GM12878 (cell line): ENCODE measurements around the gene FOXJ3. TPM values are rescaled to one million over a fixed set of nuclear protein-coding genes. Genes with fewer than 3 reads are reported as not detected.

Experiments
- ATAC-seq: fragments of 200-7000 bp; cut with Tn5 transposase; 3 replicates; pipeline ENCODE4 v1.9.1; 2020; ENCODE audit warnings: mild to moderate bottlenecking, moderate library complexity
- BruUV-seq: library from RNA; stranded (reverse); fragments of 400-500 nt; replicated peaks from 2 replicates; lab custom pipeline; 2021; lab: Mats Ljungman, UMichigan
- CTCF ChIA-PET: fragments of 300-600 bp; sonication (Branson Sonifier 250); formaldehyde crosslinking; extraction: SDS; loops from one replicate; lab custom pipeline; 2021; ENCODE audit warnings: inconsistent platforms; lab: Yijun Ruan, JAX
- POLR2A ChIA-PET: fragments of 350-600 bp; formaldehyde crosslinking; extraction: SDS; loops from one replicate; lab custom pipeline; 2021; ENCODE audit warnings: inconsistent platforms; lab: Charles Lee
- RAD21 ChIA-PET: fragments of 300-600 bp; sonication (Branson Sonifier 250); formaldehyde crosslinking; loops from one replicate; lab custom pipeline; 2023; ENCODE audit warnings: antibody characterized with exemption; ENCODE audit not compliant: unreplicated experiment; lab: Charles Lee
- SMC1A ChIA-PET: fragments of 300-600 bp; sonication (Branson Sonifier 250); formaldehyde crosslinking; loops from one replicate; lab custom pipeline; 2023; ENCODE audit not compliant: unreplicated experiment, uncharacterized antibody; lab: Charles Lee
- DNase-seq: peaks from one replicate; pipeline ENCODE4 v3.0.0-alpha.2; 2011; ENCODE audit warnings: low read depth, low spot score
- FAIRE-seq: peaks from 3 replicates; lab custom pipeline; 2011; peaks lifted over from hg19 to GRCh38; lab: Jason Lieb, UNC
- H2AFZ ChIP-seq: 2 replicates; pipeline ENCODE4 v1.6.0; 2011; ENCODE audit warnings: low read depth, low read length, control low read depth; ENCODE audit not compliant: control insufficient read depth
- H3K27ac ChIP-seq: 2 replicates; pipeline ENCODE4 v1.5.1; 2011; ENCODE audit warnings: control low read depth; ENCODE audit not compliant: control insufficient read depth, insufficient read depth
- H3K27me3 ChIP-seq, 2 experiments: replicated peaks in 1 of 2; 2 replicates each; pipeline versions ENCODE4 v1.6.0 to v1.6.1; 2011; ENCODE audit warnings: low read length in 1 of 2; ENCODE audit not compliant: control insufficient read depth in 2 of 2, insufficient read depth in 2 of 2
- H3K36me3 ChIP-seq, 2 experiments: 2 replicates each; pipeline ENCODE4 v1.5.1; 2011; ENCODE audit warnings: low read length in 1 of 2; ENCODE audit not compliant: control insufficient read depth in 2 of 2, insufficient read depth in 2 of 2
- H3K4me1 ChIP-seq: 2 replicates; pipeline ENCODE4 v1.6.1; 2011; ENCODE audit warnings: mild to moderate bottlenecking, low read length, moderate library complexity, mixed read lengths; ENCODE audit not compliant: control insufficient read depth, insufficient read depth
- H3K4me2 ChIP-seq: 2 replicates; pipeline ENCODE4 v1.6.0; 2011; ENCODE audit warnings: control low read depth; ENCODE audit not compliant: control insufficient read depth, insufficient read depth
- H3K4me3 ChIP-seq: fragments of 200-600 bp; sonication (generic); 2 replicates; pipeline ENCODE4 v1.5.1; 2016
- H3K79me2 ChIP-seq: 2 replicates; pipeline ENCODE4 v1.6.0; 2011; ENCODE audit warnings: low read length; ENCODE audit not compliant: control insufficient read depth, insufficient read depth
- H3K9ac ChIP-seq: 2 replicates; pipeline ENCODE4 v1.8.0; 2011; ENCODE audit warnings: low read length, control low read depth, mixed read lengths; ENCODE audit not compliant: control insufficient read depth, insufficient read depth
- H3K9me3 ChIP-seq: replicated peaks from 3 replicates; pipeline ENCODE4 v1.5.1; 2011; ENCODE audit warnings: mild to moderate bottlenecking, low read length; ENCODE audit not compliant: control insufficient read depth, insufficient read depth
- H4K20me1 ChIP-seq: 2 replicates; pipeline ENCODE4 v1.6.0; 2011; ENCODE audit not compliant: control insufficient read depth, insufficient read depth
- BHLHE40 ChIP-seq, 2 experiments: fragments of 450-650 bp in 1 of 2; IDR thresholded peaks; 2 replicates each; pipeline ENCODE4 v1.6.1; 2011 to 2017; ENCODE audit warnings: low read depth in 2 of 2, borderline replicate concordance in 1 of 2, improper control_type of control experiment in 1 of 2, low read length in 1 of 2, mild to moderate bottlenecking in 1 of 2
- ESRRA ChIP-seq: IDR thresholded peaks from 2 replicates; pipeline ENCODE4 v1.6.1; 2012; ENCODE audit warnings: mild to moderate bottlenecking, low read length, improper control_type of control experiment
- IRF5 ChIP-seq: fragments of 450-650 bp; IDR thresholded peaks from 2 replicates; pipeline ENCODE4 v1.6.1; 2017; ENCODE audit warnings: borderline replicate concordance
- MYB ChIP-seq: fragments of 150-350 bp; IDR thresholded peaks from 2 replicates; pipeline ENCODE4 v1.6.1; 2014; ENCODE audit warnings: mild to moderate bottlenecking, low read depth, low read length, borderline replicate concordance
- PAX8 ChIP-seq: fragments of 450-650 bp; IDR thresholded peaks from 2 replicates; pipeline ENCODE4 v1.6.1; 2017; ENCODE audit warnings: mild to moderate bottlenecking, moderate library complexity
- RB1 ChIP-seq: fragments of 450-650 bp; formaldehyde crosslinking; IDR thresholded peaks from 2 replicates; pipeline ENCODE4 v1.6.1; 2017; ENCODE audit warnings: mild to moderate bottlenecking, borderline replicate concordance
- SIN3A ChIP-seq: IDR thresholded peaks from 2 replicates; pipeline ENCODE4 v1.6.1; 2012; ENCODE audit warnings: low read depth, low read length, improper control_type of control experiment
- WGBS: methylation state at CpG from one replicate; pipeline ENCODE4 v1.1.6; 2016; ENCODE audit warnings: low lambda C conversion rate; ENCODE audit not compliant: insufficient replicate concordance, insufficient coverage; ENCODE audit errors: missing lambda C conversion rate; 5-methylcytosine and 5-hydroxymethylcytosine counted together
- in situ Hi-C: fragments of 300-500 bp; cut with MboI; formaldehyde crosslinking; loops from 9 replicates; pipeline ENCODE4 v1.14.3; 2018; ENCODE audit warnings: mixed read lengths
- intact Hi-C: fragments of 100-400 bp; cut with micrococcal nuclease; formaldehyde crosslinking; loops from one replicate; pipeline ENCODE4 v1.14.2; 2022; ENCODE audit not compliant: unreplicated experiment
- polyA plus RNA-seq, 11 experiments: library from polyadenylated mRNA; depleted of rRNA in 4 of 11; unstranded in 6 of 11; stranded (reverse) in 5 of 11; fragments of >200 nt; fragmentation: Nextera tagmentation in 4 of 11; fragmentation: Illumina TruSeq in 1 of 11; extraction: Ambion mirVana in 4 of 11; extraction: Trizol in 1 of 11; gene quantifications; 1 replicate in 1 of 11; 2 replicates in 10 of 11; pipeline versions ENCODE4 v1.2.1 to v1.2.3, GENCODE V29; 2011 to 2016; ENCODE audit warnings: inconsistent platforms in 2 of 11, missing spikeins in 2 of 11, low read depth in 1 of 11
- total RNA-seq, 4 experiments: library from RNA; depleted of rRNA in 3 of 4; stranded (reverse); fragments of >200 nt in 3 of 4; fragmentation: Illumina TruSeq in 1 of 4; extraction: Trizol in 1 of 4; gene quantifications; 2 replicates each; pipeline versions ENCODE4 v1.2.1 to v1.2.3, GENCODE V29; 2013 to 2021

Gene FOXJ3
- total and polyA plus RNA-seq, 10 of the 15 experiments (the other 5 are each of a cell fraction or from before 2014, with no cell fraction given): 9.5 to 54.2 (median 24.7) TPM

GRCh38 chr1:42195841-42196240 is 139.2 kb downstream of the FOXJ3 start (continued):
- no peak for TF ChIP-seq MYB
- no peak for TF ChIP-seq BHLHE40 (IDR thresholded peaks at IDR 0.05; ENCODE audit: borderline replicate concordance in 1 of 2, low read depth in 2 of 2, low read length in 1 of 2)

GRCh38 chr1:42192106-42192505 is 142.9 kb downstream of the FOXJ3 start:
- peaks cover 6 to 20% of the 10 kb centered on the region in 2 experiments for H3K36me3 ChIP-seq
- H3K9ac ChIP-seq: no peak overlapping the region
- H3K79me2 ChIP-seq: no peaks in the 10 kb centered on the region
- H3K27ac ChIP-seq: no peak overlapping the region
- no peaks in the 10 kb centered on the region for H4K20me1 ChIP-seq
- no TSS peak for BruUV-seq
- no peaks in the 10 kb centered on the region for H3K4me1 ChIP-seq
- intact Hi-C loops: loop anchor here (5.0 kb wide), 1 partner anchor 140 kb away; no protein-coding TSS in a partner anchor
- FAIRE-seq (no peak), ATAC-seq (no peak), DNase-seq (no peak)
- no peak overlapping the region for H3K4me3 ChIP-seq
- TF ChIP-seq IRF5 (no peak), RB1 (no peak), ESRRA (no peak), PAX8 (no peak), SIN3A (no peak)
- no peak overlapping the region for H3K4me2 ChIP-seq
- 99% methylated on average over 4 of the region's 4 CpGs for WGBS
- SMC1A ChIA-PET: interaction anchor here (1.3 kb wide), 1 partner anchor 18 kb away, joined by 4 read pairs; no protein-coding TSS in a partner anchor
- CTCF ChIA-PET: interaction anchor here (0.9 to 1.3 kb wide), 2 partner anchors 10 to 13 kb away, joined by 4 read pairs; no protein-coding TSS in a partner anchor
- POLR2A ChIA-PET: interaction anchor here (0.6 kb wide), 1 partner anchor 225 kb away, joined by 9 read pairs; no protein-coding TSS in a partner anchor
- RAD21 ChIA-PET: no interaction called here
- in situ Hi-C loops: no loop called here
- no peak overlapping the region for H2AFZ ChIP-seq
- no peaks in the 10 kb centered on the region for H3K27me3 ChIP-seq
- H3K9me3 ChIP-seq: no peaks in the 10 kb centered on the region
